ENCODE data around the gene POLR3F.
"Not testable (repeated sequence)": the region's sequence is repeated elsewhere in the genome, so short reads cannot be mapped to it uniquely, and the experiment has no call there.

Gene POLR3F

GRCh38 chr20:18506744-18507143 is 39.6 kb downstream of the POLR3F start:
- no peak for DNase-seq (ENCODE audit: low read depth)

GRCh38 chr20:18507218-18508191 is 40.3 kb downstream of the POLR3F start, which contains the start of gene SEC23B:
Gene SEC23B (plus strand): TSS chr20:18507940. CDS start chr20:18510836, 2,896 bp downstream.
- DNase-seq (ENCODE audit: low read depth), result peak; percentile 96

- DNase-seq (ENCODE audit: low read depth), result no peak
These were observed 44.4 kb downstream of the POLR3F start for GRCh38 chr20:18511571-18511970.

- DNase-seq (ENCODE audit: low read depth), result no peak
These were observed 46.0 kb downstream of the POLR3F start for GRCh38 chr20:18513208-18513607.

GRCh38 chr20:18514127-18514526 is 46.9 kb downstream of the POLR3F start:
- DNase-seq (ENCODE audit: low read depth), result no peak

- no peak for DNase-seq (ENCODE audit: low read depth)
These were observed 48.8 kb downstream of the POLR3F start for GRCh38 chr20:18515973-18516372.

GRCh38 chr20:18522066-18522465 is 54.9 kb downstream of the POLR3F start:
- not testable (repeated sequence) for DNase-seq (ENCODE audit: low read depth)

- DNase-seq (ENCODE audit: low read depth), result no peak
These were observed 55.9 kb downstream of the POLR3F start for GRCh38 chr20:18523066-18523465.

GRCh38 chr20:18524646-18525045 is 57.5 kb downstream of the POLR3F start:
- no peak for DNase-seq (ENCODE audit: low read depth)

- not testable (repeated sequence) for DNase-seq (ENCODE audit: low read depth)
These were observed 59.6 kb downstream of the POLR3F start for GRCh38 chr20:18526761-18527160.

GRCh38 chr20:18527339-18527738 is 60.1 kb downstream of the POLR3F start:
- DNase-seq (ENCODE audit: low read depth), result no peak

GRCh38 chr20:18527836-18528235 is 60.6 kb downstream of the POLR3F start:
- no peak for DNase-seq (ENCODE audit: low read depth)

- DNase-seq (ENCODE audit: low read depth), result no peak
These were observed 61.9 kb downstream of the POLR3F start for GRCh38 chr20:18529041-18529440.

GRCh38 chr20:18532626-18533025 is 65.4 kb downstream of the POLR3F start:
- no peak for DNase-seq (ENCODE audit: low read depth)

- no peak for DNase-seq (ENCODE audit: low read depth)
These were observed 66.3 kb downstream of the POLR3F start for GRCh38 chr20:18533491-18533890.

GRCh38 chr20:18533978-18534644 is 66.9 kb downstream of the POLR3F start:
- no peak for DNase-seq (ENCODE audit: low read depth)
